HG03064 (cell line): ENCODE data around the gene TCF4.

Experiments
- ATAC-seq: cut with Tn5 transposase; IDR thresholded peaks from one replicate; pipeline ENCODE4 v1.9.1; 2021; ENCODE audit warnings: low read depth; ENCODE audit not compliant: unreplicated experiment

The TCF4 gene

GRCh38 chr18:55547705-55548056 lies 40.3 kb downstream of the TCF4 start:
- ATAC-seq = no peak

GRCh38 chr18:55546851-55547704 lies 40.9 kb downstream of the TCF4 start:
- no peak for ATAC-seq

GRCh38 chr18:55544014-55544413 lies 44.0 kb downstream of the TCF4 start:
- ATAC-seq = no peak

- no peak for ATAC-seq
These were observed 44.8 kb downstream of the TCF4 start for GRCh38 chr18:55543130-55543704.

GRCh38 chr18:55541571-55541970 lies 46.4 kb downstream of the TCF4 start:
- ATAC-seq = no peak

GRCh38 chr18:55539240-55539639 lies 48.8 kb downstream of the TCF4 start:
- no peak for ATAC-seq

GRCh38 chr18:55534996-55535395 lies 53.0 kb downstream of the TCF4 start:
- no peak for ATAC-seq

- ATAC-seq = no peak
These were observed 53.4 kb downstream of the TCF4 start for GRCh38 chr18:55534547-55534946.

GRCh38 chr18:55530166-55530565 lies 57.8 kb downstream of the TCF4 start:
- no peak for ATAC-seq

- ATAC-seq = no peak
These were observed 58.4 kb downstream of the TCF4 start for GRCh38 chr18:55529581-55529980.

- ATAC-seq = no peak
These were observed 62.1 kb downstream of the TCF4 start for GRCh38 chr18:55525845-55526244.

- ATAC-seq = no peak
These were observed 63.5 kb downstream of the TCF4 start for GRCh38 chr18:55524353-55525073.

GRCh38 chr18:55523001-55523400 lies 65.0 kb downstream of the TCF4 start:
- no peak for ATAC-seq

GRCh38 chr18:55522011-55522410 lies 66.0 kb downstream of the TCF4 start:
- ATAC-seq = no peak

GRCh38 chr18:55517055-55517454 lies 70.9 kb downstream of the TCF4 start:
- ATAC-seq = no peak

- ATAC-seq = no peak
These were observed 71.9 kb downstream of the TCF4 start for GRCh38 chr18:55515941-55516710.

- ATAC-seq = no peak
These were observed 72.8 kb downstream of the TCF4 start for GRCh38 chr18:55515214-55515613.

GRCh38 chr18:55513161-55513560 lies 74.8 kb downstream of the TCF4 start:
- no peak for ATAC-seq

- no peak for ATAC-seq
These were observed 76.7 kb downstream of the TCF4 start for GRCh38 chr18:55511277-55511676.

- ATAC-seq = no peak
These were observed 77.2 kb downstream of the TCF4 start for GRCh38 chr18:55510809-55511208.
